Measurements from ENCODE around the gene MED31. TPM values are rescaled to one million over a fixed set of nuclear protein-coding genes. Genes with fewer than 3 reads are reported as not detected.
A peak's percentile ranks its signal among the peaks of the same experiment; 100 is the strongest.

MED31 gene
- total and polyA plus RNA-seq, 2 of the 13 experiments (the other 11 are each of a cell fraction or from before 2014, with no cell fraction given) = 19.0 to 20.9 TPM

GRCh38 chr17:6666077-6666521, 14.7 kb upstream of the MED31 start (continued):
- TF ChIP-seq ZFP91 (CRISPR knock-in tag; IDR thresholded peaks at IDR 0.05; ENCODE audit: borderline replicate concordance) = peak; percentile 76
- TF ChIP-seq ZSCAN21 (CRISPR knock-in tag; IDR thresholded peaks at IDR 0.05; ENCODE audit: borderline replicate concordance) = peak; percentile 45; the same call in 1 of the 2 replicates
- TF ChIP-seq HMGXB4 (CRISPR knock-in tag; IDR thresholded peaks at IDR 0.05; ENCODE audit: borderline replicate concordance in 1 of 2, low read depth in 1 of 2) = peak; percentile 70 to 81
- peak; percentile 55; the same call in 1 of the 2 replicates for TF ChIP-seq ZNF501 (CRISPR knock-in tag; IDR thresholded peaks at IDR 0.05)
- TF ChIP-seq ZNF33B (CRISPR knock-in tag; IDR thresholded peaks at IDR 0.05) = 0 out of 2 replicates have a peak, but pooled peaks have one; percentile 31
- TF ChIP-seq RCOR2 (CRISPR knock-in tag; IDR thresholded peaks at IDR 0.05) = 0 out of 2 replicates have a peak, but pooled peaks have one; percentile 24
- no peak for TF ChIP-seq THAP7 (CRISPR knock-in tag; IDR thresholded peaks at IDR 0.05)
- TF ChIP-seq ZNF678 (CRISPR knock-in tag; IDR thresholded peaks at IDR 0.05) = no peak
- no peak for TF ChIP-seq HMGA1 (CRISPR knock-in tag; conservative IDR thresholded peaks at IDR 0.05)
- TF ChIP-seq ZNF569 (CRISPR knock-in tag; IDR thresholded peaks at IDR 0.05; ENCODE audit: borderline replicate concordance) = no peak
- TF ChIP-seq ZNF20 (CRISPR knock-in tag; IDR thresholded peaks at IDR 0.05) = no peak
- TF ChIP-seq TOE1 (CRISPR knock-in tag; IDR thresholded peaks at IDR 0.05) = no peak
- TF ChIP-seq CC2D1A (CRISPR knock-in tag; IDR thresholded peaks at IDR 0.05) = no peak
- TF ChIP-seq NR2C2 (CRISPR knock-in tag; IDR thresholded peaks at IDR 0.05; ENCODE audit: borderline replicate concordance) = peak; percentile 28; the same call in 1 of the 2 replicates
- TF ChIP-seq BHLHE40 (IDR thresholded peaks at IDR 0.05; ENCODE audit: low read length) = no peak
- TF ChIP-seq SPEN (CRISPR knock-in tag; IDR thresholded peaks at IDR 0.05; ENCODE audit: low read depth) = 0 out of 2 replicates have a peak, but pooled peaks have one; percentile 48
- TF ChIP-seq KDM2A (CRISPR knock-in tag; IDR thresholded peaks at IDR 0.05; ENCODE audit: borderline replicate concordance, low read depth) = peak; percentile 52; the same call in 1 of the 2 replicates
- TF ChIP-seq ZBTB34 (CRISPR knock-in tag; IDR thresholded peaks at IDR 0.05) = peak; percentile 60; the same call in 1 of the 2 replicates
- no peak for TF ChIP-seq ZNF281 (CRISPR knock-in tag; IDR thresholded peaks at IDR 0.05; ENCODE audit: borderline replicate concordance)
- peak; percentile 49; the same call in 1 of the 2 replicates for TF ChIP-seq KDM5B (CRISPR knock-in tag; IDR thresholded peaks at IDR 0.05; ENCODE audit: borderline replicate concordance)
- peak; percentile 31; the same call in 1 of the 2 replicates for TF ChIP-seq ZNF788 (CRISPR knock-in tag; IDR thresholded peaks at IDR 0.05; ENCODE audit: borderline replicate concordance)

Data from HepG2 (cell line).